Gastroesophageal sphincter (tissue), 3 donors: ENCODE measurements around the gene IL4R.

Source experiments
- CTCF ChIP-seq, 4 experiments: fragments of 200-600 bp in 2 of 4; fragments of 450-650 bp in 2 of 4; sonication (generic) in 1 of 4; IDR thresholded peaks; one replicate each; pipeline ENCODE4 v1.5.1; 2017 to 2019; ENCODE audit warnings: antibody characterized with exemption in 4 of 4, mild to moderate bottlenecking in 2 of 4, moderate library complexity in 2 of 4
- POLR2A ChIP-seq, 2 donors: fragments of 450-650 bp; IDR thresholded peaks; one replicate each; pipeline ENCODE4 v1.6.1; 2017; ENCODE audit warnings: antibody characterized with exemption in 2 of 2, mild to moderate bottlenecking in 2 of 2, moderate library complexity in 1 of 2
- POLR2AphosphoS5 ChIP-seq: sonication (generic); formaldehyde crosslinking; IDR thresholded peaks from one replicate; pipeline ENCODE4 v1.6.1; 2017; ENCODE audit warnings: antibody characterized with exemption

- TF ChIP-seq CTCF (IDR thresholded peaks at IDR 0.05) (no peak), POLR2A (IDR thresholded peaks at IDR 0.05) (no peak), POLR2AphosphoS5 (no peak)
Observed at GRCh38 chr16:27377666-27378485, 64.1 kb downstream of the IL4R start.
